Measurements from ENCODE around the gene TMEM255A. TPM values are rescaled to one million over a fixed set of nuclear protein-coding genes. Genes with fewer than 3 reads are reported as not detected.

Gene TMEM255A
- total RNA-seq, 1 experiment from 2014 or later: 3.8 TPM

DNA sequence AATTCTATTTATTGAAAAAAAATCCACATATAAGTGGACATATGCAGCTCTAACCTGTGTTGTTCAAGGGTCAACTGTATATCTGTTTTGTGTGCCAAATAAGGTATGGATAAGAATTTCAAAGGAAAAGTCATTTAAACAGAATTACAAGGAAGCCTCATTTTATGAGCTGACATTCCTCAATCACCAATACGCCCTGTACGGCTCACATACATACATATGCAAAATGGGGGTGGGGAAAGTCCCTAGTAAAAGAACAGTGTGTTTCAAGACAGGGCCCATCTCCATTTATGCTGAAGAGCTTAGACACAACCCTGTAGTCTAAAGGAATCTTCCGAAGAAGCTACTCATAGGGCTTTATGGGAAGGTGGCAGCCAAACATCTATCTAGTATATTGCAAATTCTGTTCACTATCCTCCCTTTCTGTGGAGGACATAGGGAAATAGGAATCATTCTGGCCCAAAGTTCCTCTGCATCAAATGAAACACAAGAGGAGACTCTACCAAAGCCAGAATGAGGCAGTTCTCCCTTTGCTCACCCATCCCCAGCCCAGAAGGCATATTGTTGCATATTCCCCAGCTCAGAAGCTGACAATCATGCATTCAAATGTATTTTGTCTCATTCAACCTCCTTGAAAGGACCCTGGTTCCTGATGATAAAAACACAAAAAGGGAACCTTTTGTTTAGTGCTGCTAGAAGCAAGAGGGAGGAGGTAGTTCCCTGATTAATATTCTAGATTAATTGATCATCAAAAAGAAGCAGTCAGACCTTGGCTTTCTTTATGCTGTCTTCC is 74.4 kb downstream of the TMEM255A start:
- no peaks in the 10 kb centered on the region for H3K27me3 ChIP-seq (replicated peaks; ENCODE audit: control insufficient read depth, insufficient read depth, low read length)
- Mint-ChIP-seq H3K4me3 (ENCODE audit: unreplicated experiment) (no peak overlapping the region), H3K4me1 (ENCODE audit: low read depth, unreplicated experiment) (no peaks in the 10 kb centered on the region), H3K36me3 (ENCODE audit: insufficient read depth, unreplicated experiment) (no peaks in the 10 kb centered on the region), H3K9me3 (ENCODE audit: unreplicated experiment) (no peaks in the 10 kb centered on the region), H3K27me3 (ENCODE audit: insufficient read depth, unreplicated experiment) (no peaks in the 10 kb centered on the region), H3K27ac (ENCODE audit: unreplicated experiment) (no peak overlapping the region)
- intact Hi-C loops (cut with micrococcal nuclease; ENCODE audit: unreplicated experiment): no loop called here
- TF ChIP-seq CTCF (IDR thresholded peaks at IDR 0.05; ENCODE audit: insufficient read depth in 1 of 2, low read depth in 1 of 2, low read length in 1 of 2, severe bottlenecking in 1 of 2, unreplicated experiment in 1 of 2): no peak
- H3K4me1 ChIP-seq: no peaks in the 10 kb centered on the region
- POLR2A ChIA-PET: no interaction called here
- H3K9me3 ChIP-seq: no peaks in the 10 kb centered on the region
- CTCF ChIA-PET: no interaction called here
- DNase-seq: no peak
- H3K4me3 ChIP-seq (ENCODE audit: low read depth, low read length): no peak overlapping the region
- H3K36me3 ChIP-seq (ENCODE audit: control insufficient read depth, insufficient read depth, low read length): no peaks in the 10 kb centered on the region
- BruUV-seq (replicated peaks): no TSS peak

DNA sequence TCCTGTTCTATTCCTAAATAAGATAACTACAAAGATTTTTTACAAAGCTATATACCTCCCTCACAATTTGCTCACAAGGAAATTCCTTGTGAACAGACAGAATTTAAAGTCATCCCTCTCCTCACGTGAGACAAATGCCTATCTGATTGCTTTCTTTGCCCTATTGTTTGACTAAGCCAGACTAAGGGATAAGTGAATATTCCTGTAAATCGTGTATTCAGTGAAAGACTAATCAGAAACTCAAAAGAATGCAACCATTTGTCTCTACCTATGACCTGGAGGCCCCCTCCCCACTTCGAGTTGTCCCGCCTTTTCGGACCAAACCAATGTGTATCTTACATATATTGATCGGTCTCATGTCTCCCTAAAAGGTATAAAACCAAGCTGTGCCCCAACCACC is 76.0 kb downstream of the TMEM255A start:
- H3K4me1 Mint-ChIP-seq (ENCODE audit: low read depth, unreplicated experiment): no peaks in the 10 kb centered on the region
- BruUV-seq (replicated peaks): no TSS peak
- Histone ChIP-seq H3K4me3 (ENCODE audit: low read depth, low read length) (no peak overlapping the region), H3K27me3 (replicated peaks; ENCODE audit: control insufficient read depth, insufficient read depth, low read length) (no peaks in the 10 kb centered on the region), H3K36me3 (ENCODE audit: control insufficient read depth, insufficient read depth, low read length) (no peaks in the 10 kb centered on the region), H3K4me1 (no peaks in the 10 kb centered on the region), H3K9me3 (no peaks in the 10 kb centered on the region)
- DNase-seq: no peak
- TF ChIP-seq CTCF (IDR thresholded peaks at IDR 0.05; ENCODE audit: insufficient read depth in 1 of 2, low read depth in 1 of 2, low read length in 1 of 2, severe bottlenecking in 1 of 2, unreplicated experiment in 1 of 2): no peak
- no peaks in the 10 kb centered on the region for H3K27me3 Mint-ChIP-seq (ENCODE audit: insufficient read depth, unreplicated experiment)
- H3K4me3 Mint-ChIP-seq (ENCODE audit: unreplicated experiment): no peak overlapping the region
- no peaks in the 10 kb centered on the region for H3K9me3 Mint-ChIP-seq (ENCODE audit: unreplicated experiment)
- intact Hi-C loops (cut with micrococcal nuclease; ENCODE audit: unreplicated experiment): no loop called here
- no peaks in the 10 kb centered on the region for H3K36me3 Mint-ChIP-seq (ENCODE audit: insufficient read depth, unreplicated experiment)
- no peak overlapping the region for H3K27ac Mint-ChIP-seq (ENCODE audit: unreplicated experiment)
- ChIA-PET POLR2A (no interaction called here), CTCF (no interaction called here)

DNA sequence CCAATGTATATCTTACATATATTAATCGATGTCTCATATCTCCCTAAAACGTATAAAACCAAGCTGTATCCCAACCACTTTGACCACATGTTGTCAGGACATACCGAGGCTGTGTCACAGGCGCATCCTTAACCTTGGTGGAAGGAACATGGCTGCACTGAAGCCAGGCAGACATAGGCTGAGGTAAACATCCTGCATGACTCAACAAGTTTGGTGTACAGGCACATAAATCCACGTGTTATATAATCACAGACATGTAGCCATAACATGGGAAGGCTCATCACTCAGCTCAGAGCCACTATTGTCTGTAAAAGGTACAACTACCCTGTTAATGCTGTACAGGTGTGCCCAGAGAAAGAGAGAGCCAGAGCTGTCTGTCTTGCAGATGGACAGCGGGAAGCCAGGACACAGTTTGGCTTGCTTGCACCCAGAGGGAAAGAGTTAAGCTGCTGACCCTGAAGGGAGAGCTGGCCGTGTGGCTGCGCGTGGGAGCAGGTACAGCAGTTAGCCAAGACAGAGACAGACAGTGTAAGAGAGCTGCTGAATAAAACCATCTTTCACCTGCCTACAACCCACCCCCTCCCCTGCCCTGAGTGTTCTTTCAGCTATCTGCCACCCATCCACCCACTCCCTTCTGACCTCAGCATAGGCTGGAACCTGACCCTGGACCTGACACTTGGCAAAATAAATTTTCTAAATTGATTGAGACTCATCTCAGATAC is 82.9 kb downstream of the TMEM255A start:
- no peak overlapping the region for H3K4me3 Mint-ChIP-seq (ENCODE audit: unreplicated experiment)
- no peaks in the 10 kb centered on the region for H3K4me1 ChIP-seq
- ChIA-PET CTCF (no interaction called here), POLR2A (no interaction called here)
- no peak for TF ChIP-seq CTCF (IDR thresholded peaks at IDR 0.05; ENCODE audit: insufficient read depth in 1 of 2, low read depth in 1 of 2, low read length in 1 of 2, severe bottlenecking in 1 of 2, unreplicated experiment in 1 of 2)
- H3K36me3 ChIP-seq (ENCODE audit: control insufficient read depth, insufficient read depth, low read length): no peaks in the 10 kb centered on the region
- no peaks in the 10 kb centered on the region for H3K27me3 ChIP-seq (replicated peaks; ENCODE audit: control insufficient read depth, insufficient read depth, low read length)
- no peak for DNase-seq
- H3K27ac Mint-ChIP-seq (ENCODE audit: unreplicated experiment): no peak overlapping the region
- H3K4me1 Mint-ChIP-seq (ENCODE audit: low read depth, unreplicated experiment): no peaks in the 10 kb centered on the region
- no TSS peak for BruUV-seq (replicated peaks)
- intact Hi-C loops (cut with micrococcal nuclease; ENCODE audit: unreplicated experiment): no loop called here
- no peaks in the 10 kb centered on the region for H3K36me3 Mint-ChIP-seq (ENCODE audit: insufficient read depth, unreplicated experiment)
- no peaks in the 10 kb centered on the region for H3K9me3 ChIP-seq
- no peaks in the 10 kb centered on the region for H3K9me3 Mint-ChIP-seq (ENCODE audit: unreplicated experiment)
- H3K4me3 ChIP-seq (ENCODE audit: low read depth, low read length): no peak overlapping the region
- H3K27me3 Mint-ChIP-seq (ENCODE audit: insufficient read depth, unreplicated experiment): no peaks in the 10 kb centered on the region
